CD14-positive monocyte (primary cell): ENCODE measurements around the gene CIAO2A. TPM values are rescaled to one million over a fixed set of nuclear protein-coding genes. Genes with fewer than 3 reads are reported as not detected.

Experiments
- DNase-seq, 3 donors: peaks; one replicate each; pipeline ENCODE4 v3.0.0-alpha.2; 2011 to 2022
- H2AFZ ChIP-seq: 2 replicates; pipeline ENCODE4 v1.6.0; 2012; ENCODE audit warnings: mild to moderate bottlenecking, low read depth, low read length, inconsistent platforms; ENCODE audit not compliant: insufficient read depth, poor library complexity, severe bottlenecking
- H3K27ac ChIP-seq, 2 donors: 1 replicate in 1 of 2; 2 replicates in 1 of 2; pipeline ENCODE4 v1.5.1; 2012 to 2013; ENCODE audit warnings: low read length in 2 of 2, control low read depth in 1 of 2, inconsistent platforms in 1 of 2, low read depth in 1 of 2, mild to moderate bottlenecking in 1 of 2
- H3K27me3 ChIP-seq, 2 donors: one replicate each; pipeline versions ENCODE4 v1.6.0 to v1.6.1; 2011 to 2013; ENCODE audit warnings: low read length in 2 of 2; ENCODE audit not compliant: control insufficient read depth in 2 of 2, insufficient read depth in 2 of 2
- H3K36me3 ChIP-seq, 2 donors: replicated peaks in 1 of 2; 1 replicate in 1 of 2; 2 replicates in 1 of 2; pipeline versions ENCODE4 v1.5.1 to v1.6.1; 2012 to 2013; ENCODE audit warnings: low read length in 2 of 2, control low read depth in 1 of 2, inconsistent platforms in 1 of 2, mild to moderate bottlenecking in 1 of 2; ENCODE audit not compliant: insufficient read depth in 2 of 2, control insufficient read depth in 1 of 2
- H3K4me1 ChIP-seq, 2 donors: 1 replicate in 1 of 2; 2 replicates in 1 of 2; pipeline versions ENCODE4 v1.5.1 to v1.6.1; 2012 to 2013; ENCODE audit warnings: low read length in 2 of 2, control low read depth in 1 of 2, inconsistent platforms in 1 of 2, mild to moderate bottlenecking in 1 of 2, moderate library complexity in 1 of 2; ENCODE audit not compliant: insufficient read depth in 2 of 2, control insufficient read depth in 1 of 2
- H3K4me2 ChIP-seq: replicated peaks from 2 replicates; pipeline ENCODE3; 2012; ENCODE audit warnings: low read length, moderate library complexity, mild to moderate bottlenecking; ENCODE audit not compliant: poor library complexity, severe bottlenecking; ENCODE audit errors: extremely low read depth
- H3K4me3 ChIP-seq, 3 experiments: fragments of 200-600 bp in 1 of 3; sonication (generic) in 1 of 3; replicated peaks in 1 of 3; 1 replicate in 2 of 3; 2 replicates in 1 of 3; pipeline ENCODE4 v1.5.1; 2011 to 2013; ENCODE audit warnings: low read length in 3 of 3, mild to moderate bottlenecking in 3 of 3, control low read depth in 2 of 3, low read depth in 2 of 3, inconsistent platforms in 1 of 3, moderate library complexity in 1 of 3
- H3K79me2 ChIP-seq: 2 replicates; pipeline ENCODE4 v1.6.0; 2012; ENCODE audit warnings: mild to moderate bottlenecking, control low read depth, inconsistent platforms, low read length, moderate library complexity; ENCODE audit not compliant: insufficient read depth
- H3K9ac ChIP-seq: 2 replicates; pipeline ENCODE4 v1.6.0; 2017; ENCODE audit warnings: low read length, mild to moderate bottlenecking; ENCODE audit not compliant: insufficient read depth, poor library complexity, severe bottlenecking
- H3K9me3 ChIP-seq, 2 donors: replicated peaks in 1 of 2; 1 replicate in 1 of 2; 2 replicates in 1 of 2; pipeline versions ENCODE4 v1.5.1 to v1.6.1; 2012 to 2013; ENCODE audit warnings: low read length in 2 of 2, control low read depth in 1 of 2; ENCODE audit not compliant: control insufficient read depth in 1 of 2, insufficient read depth in 1 of 2
- H4K20me1 ChIP-seq: 2 replicates; pipeline ENCODE4 v1.6.0; 2012; ENCODE audit warnings: mild to moderate bottlenecking, low read length, control low read depth, moderate library complexity; ENCODE audit not compliant: insufficient read depth
- H3K27ac Mint-ChIP-seq, 7 donors: one replicate each; pipeline ENCODE4 v1.8.0; 2020; ENCODE audit warnings: mild to moderate bottlenecking in 7 of 7, mixed read lengths in 7 of 7, moderate library complexity in 6 of 7, inconsistent platforms in 2 of 7
- H3K27me3 Mint-ChIP-seq, 3 donors: one replicate each; pipeline ENCODE4 v1.8.0; 2021 to 2022; ENCODE audit warnings: low read depth in 3 of 3, mild to moderate bottlenecking in 3 of 3, mixed read lengths in 3 of 3, moderate library complexity in 3 of 3, inconsistent platforms in 1 of 3
- H3K36me3 Mint-ChIP-seq, 2 donors: one replicate each; pipeline ENCODE4 v1.8.0; 2020; ENCODE audit warnings: mixed read lengths in 2 of 2, inconsistent platforms in 1 of 2, mild to moderate bottlenecking in 1 of 2
- H3K4me1 Mint-ChIP-seq: one replicate; pipeline ENCODE4 v1.8.0; 2020; ENCODE audit warnings: mild to moderate bottlenecking, mixed read lengths
- H3K4me3 Mint-ChIP-seq, 2 donors: one replicate each; pipeline ENCODE4 v1.8.0; 2020; ENCODE audit warnings: mild to moderate bottlenecking in 2 of 2, mixed read lengths in 2 of 2, moderate library complexity in 1 of 2
- H3K9me3 Mint-ChIP-seq, 7 donors: one replicate each; pipeline ENCODE4 v1.8.0; 2020 to 2022; ENCODE audit warnings: mixed read lengths in 7 of 7, mild to moderate bottlenecking in 6 of 7, moderate library complexity in 6 of 7, inconsistent platforms in 2 of 7
- CTCF ChIP-seq: fragments of 200-600 bp; IDR thresholded peaks from one replicate; pipeline ENCODE4 v1.8.0; 2022; ENCODE audit warnings: antibody characterized with exemption, mild to moderate bottlenecking
- WGBS: methylation state at CpG from one replicate; pipeline ENCODE4 v1.1.5; 2013; ENCODE audit warnings: missing lambda C conversion rate; ENCODE audit not compliant: insufficient coverage; 5-methylcytosine and 5-hydroxymethylcytosine counted together
- intact Hi-C, 2 donors: fragments of 100-400 bp; cut with micrococcal nuclease; formaldehyde crosslinking; loops; one replicate each; pipeline versions ENCODE4 v1.15.0 to v1.15.1; 2023
- polyA plus RNA-seq, 3 donors: library from polyadenylated mRNA; depleted of rRNA in 1 of 3; unstranded in 2 of 3; stranded (reverse) in 1 of 3; fragments of 300-500 nt in 2 of 3; fragments of >200 nt in 1 of 3; fragmentation: Illumina TruSeq in 2 of 3; gene quantifications; 1 replicate in 2 of 3; 2 replicates in 1 of 3; pipeline ENCODE4 v1.2.3, GENCODE V29; 2012 to 2021

The CIAO2A gene
- polyA plus RNA-seq, 3 donors, result 98.2 to 265 (median 261) TPM

GRCh38 chr15:64107337-64107736, 13.7 kb upstream of the CIAO2A start:
- Mint-ChIP-seq H3K4me1 (peaks cover 65% of the 10 kb centered on the region), H3K27ac (peak overlapping the region in 1 of 7 donors; percentile 60), H3K9me3 (no peaks in the 10 kb centered on the region), H3K36me3 (peaks cover 5 to 6% of the 10 kb centered on the region in 2 donors), H3K4me3 (no peak overlapping the region), H3K27me3 (no peaks in the 10 kb centered on the region)
- intact Hi-C loops, result no loop called here
- no peak overlapping the region for H3K4me2 ChIP-seq
- peak overlapping the region in 1 of 2 donors; percentile 47 for H3K27ac ChIP-seq
- TF ChIP-seq CTCF, result no peak
- H3K4me1 ChIP-seq, result peaks cover 50 to 72% of the 10 kb centered on the region in 2 donors
- H3K79me2 ChIP-seq, result peaks cover 100% of the 10 kb centered on the region
- no peak overlapping the region for H3K4me3 ChIP-seq
- WGBS, result 100% methylated on average over 1 of the region's 1 CpG
- DNase-seq, result no peak
- no peaks in the 10 kb centered on the region for H3K27me3 ChIP-seq
- H3K9ac ChIP-seq, result no peak overlapping the region
- H3K9me3 ChIP-seq, result no peaks in the 10 kb centered on the region
- peaks cover 83% of the 10 kb centered on the region for H4K20me1 ChIP-seq
- H3K36me3 ChIP-seq, result peaks cover 0 to 5% of the 10 kb centered on the region in 2 donors
- H2AFZ ChIP-seq, result no peak overlapping the region

- Mint-ChIP-seq H3K36me3 (peaks cover 6 to 10% of the 10 kb centered on the region in 2 donors), H3K9me3 (no peaks in the 10 kb centered on the region), H3K27ac (peak overlapping the region; percentile 72 to 91 (median 89)), H3K27me3 (no peaks in the 10 kb centered on the region), H3K4me3 (peak overlapping the region; percentile 20 to 76), H3K4me1 (peaks cover 58% of the 10 kb centered on the region)
- H3K4me1 ChIP-seq, result peaks cover 44 to 69% of the 10 kb centered on the region in 2 donors
- peak; percentile 46 to 85 (median 68) for DNase-seq
- peak overlapping the region in 2 of 3 experiments; percentile 16 to 56 for H3K4me3 ChIP-seq
- H3K27ac ChIP-seq, result peak overlapping the region; percentile 76 to 79
- H3K27me3 ChIP-seq, result no peaks in the 10 kb centered on the region
- H4K20me1 ChIP-seq, result peaks cover 76% of the 10 kb centered on the region
- H3K9me3 ChIP-seq, result no peaks in the 10 kb centered on the region
- no peak overlapping the region for H2AFZ ChIP-seq
- H3K36me3 ChIP-seq, result peaks cover 0 to 5% of the 10 kb centered on the region in 2 donors
- WGBS, result 80% methylated on average over 1 of the region's 9 CpGs
- TF ChIP-seq CTCF, result no peak
- H3K79me2 ChIP-seq, result peaks cover 100% of the 10 kb centered on the region
- intact Hi-C loops, result no loop called here
- H3K4me2 ChIP-seq, result peak overlapping the region; percentile 59
- H3K9ac ChIP-seq, result peak overlapping the region; percentile 32
Observed at GRCh38 chr15:64105113-64105704, 11.6 kb upstream of the CIAO2A start.
